Measurements from ENCODE around the gene ACYP1.

The ACYP1 gene

GRCh38 chr14:75025082-75025481 lies 38.7 kb downstream of the ACYP1 start:
- no peak for TF ChIP-seq CTCF (IDR thresholded peaks at IDR 0.05; ENCODE audit: low read depth, low read length)
- no peak overlapping the region for H3K4me3 ChIP-seq (ENCODE audit: low read depth, low read length)

GRCh38 chr14:75023108-75023507 lies 40.7 kb downstream of the ACYP1 start:
- TF ChIP-seq CTCF (IDR thresholded peaks at IDR 0.05; ENCODE audit: low read depth, low read length), result no peak
- no peak overlapping the region for H3K4me3 ChIP-seq (ENCODE audit: low read depth, low read length)

- H3K4me3 ChIP-seq (ENCODE audit: low read depth, low read length), result no peak overlapping the region
- peak; percentile 43 for TF ChIP-seq CTCF (IDR thresholded peaks at IDR 0.05; ENCODE audit: low read depth, low read length)
Observed at GRCh38 chr14:75022655-75023054, 41.2 kb downstream of the ACYP1 start.

DNA sequence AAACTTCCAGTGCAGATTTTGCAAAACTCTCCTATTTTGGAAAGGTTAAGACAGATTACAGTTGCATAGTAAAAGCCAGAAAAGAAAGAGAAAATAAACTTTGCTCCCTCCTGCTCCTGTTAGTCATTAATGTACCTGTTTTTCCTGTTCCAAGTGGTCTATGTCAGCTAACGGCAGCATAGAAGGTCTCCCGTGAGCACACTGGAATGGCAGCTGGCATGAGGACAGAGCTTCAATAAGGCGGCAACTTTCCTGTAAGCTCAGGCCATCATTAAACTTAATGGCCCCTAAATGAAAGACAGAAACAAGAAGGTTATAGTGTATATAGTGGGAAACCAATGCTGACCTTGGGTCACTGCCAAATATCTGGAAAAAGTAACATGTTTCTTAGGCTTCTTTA lies 45.1 kb downstream of the ACYP1 start:
- no peak overlapping the region for H3K4me3 ChIP-seq (ENCODE audit: low read depth, low read length)
- no peak for TF ChIP-seq CTCF (IDR thresholded peaks at IDR 0.05; ENCODE audit: low read depth, low read length)

DNA sequence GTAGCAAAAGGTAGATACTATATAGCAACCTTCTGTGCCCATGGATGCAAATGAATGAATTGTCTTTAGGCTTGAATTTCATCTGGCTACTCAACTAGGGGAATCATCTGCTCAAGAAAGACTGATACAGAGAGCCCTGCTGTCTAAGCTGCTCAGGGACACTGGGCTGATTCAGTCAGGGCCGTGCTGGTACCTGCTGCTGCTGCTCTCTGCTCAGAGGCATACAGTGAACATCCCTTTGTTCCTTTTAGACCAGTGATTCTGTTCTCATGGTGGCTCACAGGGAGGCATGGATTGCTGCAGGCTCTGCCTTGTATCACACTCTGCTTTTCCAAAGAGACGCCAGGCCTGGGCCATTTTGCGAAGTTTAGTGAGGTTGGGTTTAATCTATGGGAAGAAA lies 47.0 kb downstream of the ACYP1 start:
- no peak overlapping the region for H3K4me3 ChIP-seq (ENCODE audit: low read depth, low read length)
- TF ChIP-seq CTCF (IDR thresholded peaks at IDR 0.05; ENCODE audit: low read depth, low read length), result no peak

- no peak for TF ChIP-seq CTCF (IDR thresholded peaks at IDR 0.05; ENCODE audit: low read depth, low read length)
- H3K4me3 ChIP-seq (ENCODE audit: low read depth, low read length), result no peak overlapping the region
Observed at GRCh38 chr14:75015496-75015895, 48.3 kb downstream of the ACYP1 start.

DNA sequence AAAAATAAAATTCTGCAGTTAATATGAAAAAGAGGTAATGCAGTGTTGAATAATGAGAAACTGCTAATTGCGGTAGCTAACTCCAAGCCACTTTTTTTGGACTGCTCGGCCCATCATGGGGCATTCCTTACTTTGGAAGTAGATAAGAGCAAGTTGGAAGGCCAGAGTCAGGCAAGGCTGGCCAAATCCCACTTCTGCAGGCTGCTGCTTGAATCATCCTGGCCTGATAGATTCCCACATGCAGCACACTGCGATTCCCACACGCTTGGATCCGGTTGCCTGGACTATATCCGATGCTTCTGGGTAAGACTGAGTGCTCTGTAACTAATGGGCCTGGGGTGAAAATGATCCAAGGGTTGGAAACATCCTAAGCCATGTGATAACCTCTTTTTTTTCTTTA lies 50.5 kb downstream of the ACYP1 start:
- TF ChIP-seq CTCF (IDR thresholded peaks at IDR 0.05; ENCODE audit: low read depth, low read length), result no peak
- no peak overlapping the region for H3K4me3 ChIP-seq (ENCODE audit: low read depth, low read length)
